SK-N-SH (cell line): ENCODE measurements around the gene GPR61. TPM values are rescaled to one million over a fixed set of nuclear protein-coding genes. Genes with fewer than 3 reads are reported as not detected.

ENCODE experiments used
- CTCF ChIA-PET: fragments of 300-600, 350-600 bp; formaldehyde crosslinking; extraction: SDS; loops from one replicate; lab custom pipeline; 2021; lab: Yijun Ruan, JAX
- POLR2A ChIA-PET: fragments of 350-600 bp; sonication (Branson Sonifier 250); formaldehyde crosslinking; extraction: SDS; loops from one replicate; lab custom pipeline; 2020; ENCODE audit warnings: antibody characterized with exemption, inconsistent platforms; lab: Yijun Ruan, JAX
- DNase-seq: peaks from one replicate; pipeline ENCODE4 v3.0.0; 2012
- H2AFZ ChIP-seq: fragments of 200-600 bp; sonication (generic); 2 replicates; pipeline ENCODE4 v1.8.1; 2016; ENCODE audit warnings: antibody characterized with exemption, mild to moderate bottlenecking, low read depth
- H3F3A ChIP-seq: fragments of 200-600 bp; sonication (generic); replicated peaks from 2 replicates; pipeline ENCODE3; 2016; ENCODE audit warnings: antibody characterized with exemption, mild to moderate bottlenecking; ENCODE audit not compliant: insufficient read depth
- H3K27ac ChIP-seq, 2 experiments: fragments of 200-500 bp in 1 of 2; fragments of 200-600 bp in 1 of 2; sonication (Bioruptor generic) in 1 of 2; sonication (generic), shearing (Covaris generic) in 1 of 2; 2 replicates each; pipeline versions ENCODE4 v1.5.1 to v1.6.1; 2014 to 2016; ENCODE audit warnings: low read depth in 2 of 2, inconsistent platforms in 1 of 2, low read length in 1 of 2, mild to moderate bottlenecking in 1 of 2, mixed read lengths in 1 of 2
- H3K27me3 ChIP-seq: fragments of 200-600 bp; sonication (generic), shearing (Covaris generic); 2 replicates; pipeline ENCODE4 v1.6.1; 2016; ENCODE audit warnings: mixed run types; ENCODE audit not compliant: insufficient read depth
- H3K36me3 ChIP-seq, 2 experiments: fragments of 200-500 bp in 1 of 2; fragments of 200-600 bp in 1 of 2; sonication (Bioruptor generic) in 1 of 2; sonication (generic) in 1 of 2; replicated peaks in 1 of 2; 2 replicates each; pipeline versions ENCODE3 to v1.5.1; 2014 to 2016; ENCODE audit warnings: low read length in 1 of 2, mild to moderate bottlenecking in 1 of 2; ENCODE audit not compliant: insufficient read depth in 2 of 2, control insufficient read depth in 1 of 2
- H3K4me1 ChIP-seq, 2 experiments: fragments of 200-500 bp in 1 of 2; fragments of 200-600 bp in 1 of 2; sonication (Bioruptor generic) in 1 of 2; sonication (generic), shearing (Covaris generic) in 1 of 2; 2 replicates each; pipeline versions ENCODE4 v1.5.1 to v1.6.1; 2014 to 2016; ENCODE audit warnings: low read depth in 1 of 2, low read length in 1 of 2, mixed run types in 1 of 2; ENCODE audit not compliant: insufficient read depth in 2 of 2, control insufficient read depth in 1 of 2
- H3K4me2 ChIP-seq: fragments of 200-600 bp; sonication (generic), shearing (Covaris generic); 2 replicates; pipeline ENCODE4 v1.6.1; 2017; ENCODE audit warnings: mixed run types
- H3K4me3 ChIP-seq, 2 experiments: fragments of 200-500 bp in 1 of 2; fragments of 200-600 bp in 1 of 2; sonication (Bioruptor generic) in 1 of 2; sonication (generic), shearing (Covaris generic) in 1 of 2; 2 replicates each; pipeline versions ENCODE4 v1.5.1 to v1.8.1; 2014 to 2016; ENCODE audit warnings: low read depth in 2 of 2, inconsistent platforms in 1 of 2, low read length in 1 of 2, mild to moderate bottlenecking in 1 of 2, mixed read lengths in 1 of 2, moderate library complexity in 1 of 2
- H3K79me2 ChIP-seq: fragments of 200-600 bp; sonication (generic); 2 replicates; pipeline ENCODE4 v1.8.1; 2017; ENCODE audit warnings: mild to moderate bottlenecking; ENCODE audit not compliant: insufficient read depth
- H3K9ac ChIP-seq: fragments of 200-600 bp; sonication (generic); 2 replicates; pipeline ENCODE4 v1.6.1; 2017; ENCODE audit warnings: mixed run types
- H3K9me2 ChIP-seq: fragments of 200-600 bp; sonication (generic); 2 replicates; pipeline ENCODE4 v1.6.1; 2017; ENCODE audit warnings: mixed run types
- H3K9me3 ChIP-seq: fragments of 200-600 bp; sonication (generic); 2 replicates; pipeline ENCODE4 v1.6.1; 2017; ENCODE audit warnings: mixed run types, mild to moderate bottlenecking, moderate library complexity
- H4K20me1 ChIP-seq: fragments of 200-600 bp; sonication (generic); 2 replicates; pipeline ENCODE4 v1.6.1; 2017; ENCODE audit warnings: mild to moderate bottlenecking, mixed run types; ENCODE audit not compliant: insufficient read depth
- CTCF ChIP-seq: fragments of 200-600 bp; sonication (generic); IDR thresholded peaks from 2 replicates; pipeline ENCODE4 v1.6.1; 2017; ENCODE audit warnings: antibody characterized with exemption, mild to moderate bottlenecking, moderate library complexity
- GATA2 ChIP-seq: sonication (generic); formaldehyde crosslinking; IDR thresholded peaks from 2 replicates; pipeline ENCODE4 v1.5.0; 2020; ENCODE audit warnings: mild to moderate bottlenecking, missing genetic modification reagents
- IRF3 ChIP-seq: fragments of 150-350 bp; IDR thresholded peaks from 2 replicates; pipeline ENCODE4 v1.6.1; 2016; ENCODE audit warnings: mild to moderate bottlenecking, low read depth, low read length
- MXI1 ChIP-seq: IDR thresholded peaks from 2 replicates; pipeline ENCODE4 v1.6.1; 2012; ENCODE audit warnings: mild to moderate bottlenecking, low read depth, low read length, improper control_type of control experiment
- RAD21 ChIP-seq: IDR thresholded peaks from 2 replicates; pipeline ENCODE4 v1.6.1; 2012; ENCODE audit warnings: mild to moderate bottlenecking, low read length
- SMC3 ChIP-seq: IDR thresholded peaks from 2 replicates; pipeline ENCODE4 v1.6.1; 2012; ENCODE audit warnings: low read depth, low read length, improper control_type of control experiment
- USF1 ChIP-seq: IDR thresholded peaks from 2 replicates; pipeline ENCODE4 v1.4.0; 2012; ENCODE audit warnings: low read depth, borderline replicate concordance
- YY1 ChIP-seq: IDR thresholded peaks from 2 replicates; pipeline ENCODE4 v1.4.0; 2012; ENCODE audit warnings: low read depth, mild to moderate bottlenecking
- WGBS: methylation state at CpG from one replicate; pipeline ENCODE4 v1.1.6; 2017; ENCODE audit warnings: low lambda C conversion rate; 5-methylcytosine and 5-hydroxymethylcytosine counted together
- polyA plus RNA-seq, 3 experiments: library from polyadenylated mRNA; depleted of rRNA; stranded (reverse); fragments of >200 nt; gene quantifications; 2 replicates each; pipeline ENCODE4 v1.2.3, GENCODE V29; 2012

The GPR61 gene
- polyA plus RNA-seq, 1 of the 3 experiments (the other 2 are of a cell fraction), result not detected

- no peak overlapping the region for H3K4me3 ChIP-seq
- H3K27me3 ChIP-seq, result no peaks in the 10 kb centered on the region
- H4K20me1 ChIP-seq, result no peaks in the 10 kb centered on the region
- H3K4me2 ChIP-seq, result no peak overlapping the region
- peaks cover 0 to 24% of the 10 kb centered on the region in 2 experiments; a peak in 2 of 4 replicates for H3K4me1 ChIP-seq
- peaks cover 5 to 17% of the 10 kb centered on the region in 2 experiments for H3K36me3 ChIP-seq
- ChIA-PET CTCF (interaction anchor here (0.9 to 40.2 kb wide), 19 partner anchors 9 to 277 kb away, joined by 3 to 1710 read pairs (median 4); partner anchors contain the start of genes AMIGO1, ATXN7L2, CYB561D1 and GNAI3), POLR2A (interaction anchor here (0.6 to 1.3 kb wide), 4 partner anchors 12 to 123 kb away, joined by 3 to 4 read pairs (median 3); partner anchors contain the start of gene AMIGO1)
- H3K9me2 ChIP-seq, result no peaks in the 10 kb centered on the region
- no peak overlapping the region for H3K9ac ChIP-seq
- TF ChIP-seq YY1 (no peak), IRF3 (no peak), GATA2 (CRISPR knock-in tag) (no peak)
- no peaks in the 10 kb centered on the region for H3F3A ChIP-seq
- H3K79me2 ChIP-seq, result peaks cover 19% of the 10 kb centered on the region
- H3K27ac ChIP-seq, result no peak overlapping the region; a peak in 1 of 4 replicates
- H3K9me3 ChIP-seq, result no peaks in the 10 kb centered on the region
- WGBS, result 69% methylated on average over 9 of the region's 9 CpGs
- H2AFZ ChIP-seq, result no peak overlapping the region
- no peak for DNase-seq
These were observed 42.1 kb upstream of the GPR61 start for GRCh38 chr1:109497449-109498160.

- POLR2A ChIA-PET, result interaction anchor here (0.6 to 3.3 kb wide), 4 partner anchors 11 to 122 kb away, joined by 3 to 13 read pairs (median 3); partner anchors contain the start of gene AMIGO1
- peak; percentile 87 for DNase-seq
- CTCF ChIA-PET, result interaction anchor here (0.7 to 40.2 kb wide), 25 partner anchors 9 to 275 kb away, joined by 3 to 1710 read pairs (median 4); partner anchors contain the start of genes AMIGO1, ATXN7L2, CYB561D1 and GNAI3
These were observed 41.4 kb upstream of the GPR61 start for GRCh38 chr1:109498161-109498801.

More at GRCh38 chr1:109498161-109498801, 41.4 kb upstream of the GPR61 start:
- peaks cover 5 to 17% of the 10 kb centered on the region in 2 experiments for H3K36me3 ChIP-seq
- no peak overlapping the region; a peak in 1 of 4 replicates for H3K4me3 ChIP-seq
- H3K9me3 ChIP-seq, result no peaks in the 10 kb centered on the region
- H3F3A ChIP-seq, result no peaks in the 10 kb centered on the region
- peak; percentile 94 for TF ChIP-seq SMC3
- peak; percentile 37; the same call in 1 of the 2 replicates for TF ChIP-seq MXI1
- peak; percentile 77 for TF ChIP-seq RAD21
- TF ChIP-seq USF1, result no peak
- TF ChIP-seq CTCF, result peak; percentile 62
- TF ChIP-seq IRF3, result no peak
- no peak overlapping the region for H3K4me2 ChIP-seq
- H3K27ac ChIP-seq, result peak overlapping the region in 1 of 2 experiments; percentile 67; a peak in 2 of 4 replicates
- H4K20me1 ChIP-seq, result no peaks in the 10 kb centered on the region
- no peaks in the 10 kb centered on the region for H3K9me2 ChIP-seq
- peaks cover 19% of the 10 kb centered on the region for H3K79me2 ChIP-seq
- 65% methylated on average over 6 of the region's 12 CpGs for WGBS
- no peak overlapping the region for H2AFZ ChIP-seq
- no peaks in the 10 kb centered on the region for H3K27me3 ChIP-seq
- H3K4me1 ChIP-seq, result peaks cover 0 to 24% of the 10 kb centered on the region in 2 experiments; a peak in 2 of 4 replicates
- H3K9ac ChIP-seq, result no peak overlapping the region
